TTC549 (cell line): ENCODE measurements around the gene PELI1.

Experiments
- FAIRE-seq: peaks from 2 replicates; lab custom pipeline; 2012; peaks lifted over from hg19 to GRCh38; lab: Jason Lieb, UNC

The PELI1 gene

DNA sequence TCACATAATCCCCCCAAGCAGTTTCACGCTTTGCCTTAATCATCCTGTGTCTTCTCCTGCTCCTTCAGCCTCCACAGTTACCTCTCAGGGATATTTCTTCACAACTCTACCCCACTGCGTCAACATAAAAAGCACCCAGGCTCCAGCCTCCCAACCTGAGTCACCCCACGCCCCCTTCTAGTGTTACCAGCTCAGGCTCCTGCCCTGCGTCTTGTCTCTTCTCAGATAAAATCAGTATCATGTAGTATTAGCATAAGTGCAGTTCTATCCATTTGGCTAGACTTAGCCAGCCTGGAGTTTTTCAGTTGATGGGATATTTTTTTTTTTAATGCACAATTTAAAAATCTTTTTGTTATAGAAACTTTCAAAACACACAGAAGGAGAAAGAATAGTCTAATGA lies 9.6 kb upstream of the PELI1 start:
- FAIRE-seq: no peak

DNA sequence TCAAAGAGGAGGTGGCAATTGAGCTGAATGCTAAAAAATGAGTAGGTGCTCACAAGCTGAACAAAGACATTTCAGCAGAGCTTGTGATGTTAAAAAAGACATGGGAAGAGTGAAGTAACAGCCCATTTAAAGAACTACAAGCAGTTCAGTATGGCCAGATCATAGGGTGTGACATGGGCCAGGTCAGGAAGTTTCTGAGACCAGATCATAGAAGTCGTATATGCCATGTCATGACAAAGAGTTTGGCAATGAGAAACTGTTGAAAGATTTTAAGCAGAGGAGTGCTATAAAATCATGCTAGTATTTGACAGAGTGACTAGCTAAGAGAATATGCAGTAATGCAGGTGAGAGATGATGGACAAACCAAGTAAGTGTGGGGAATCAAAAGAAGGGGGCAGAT lies 7.3 kb upstream of the PELI1 start:
- no peak for FAIRE-seq

DNA sequence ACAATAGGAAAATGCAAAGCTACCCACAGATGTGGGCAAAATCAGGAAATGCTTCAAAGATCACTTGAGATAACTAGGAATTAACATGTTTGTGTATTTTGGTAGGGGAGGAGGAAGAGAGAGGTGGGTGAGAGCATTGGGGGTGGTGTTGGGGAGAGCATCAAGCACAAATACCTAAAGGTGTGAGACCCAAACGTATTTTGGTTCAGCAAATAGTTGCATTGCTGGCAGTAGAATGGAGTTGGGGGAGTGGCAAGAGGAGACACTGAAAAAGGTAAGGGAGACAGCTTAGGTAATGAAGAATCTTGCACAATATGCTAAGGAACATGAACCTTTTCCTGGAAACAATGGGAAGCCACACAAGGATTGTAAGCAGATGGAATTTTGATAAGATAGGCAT lies 1.5 kb upstream of the PELI1 start:
- no peak for FAIRE-seq

DNA sequence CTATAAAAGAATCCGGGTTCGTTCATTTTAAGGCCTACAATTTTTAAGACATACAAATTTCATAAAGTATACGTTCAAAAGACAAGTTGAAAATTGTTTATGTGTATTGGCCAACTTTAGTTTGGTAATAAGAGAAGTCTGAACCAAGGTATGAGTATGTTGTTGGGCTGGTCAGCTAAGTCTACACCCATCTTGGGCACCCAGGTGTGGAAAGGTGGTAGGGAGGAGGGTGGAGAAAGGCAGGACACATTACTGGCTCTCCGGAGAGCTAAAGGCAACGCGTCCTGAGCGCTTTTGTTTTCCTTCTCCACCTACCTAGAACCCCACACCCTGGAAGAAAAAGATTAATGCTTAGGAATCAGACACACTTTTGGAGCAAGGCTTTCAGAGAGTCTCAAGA lies 899 bp upstream of the PELI1 start:
- no peak for FAIRE-seq

DNA sequence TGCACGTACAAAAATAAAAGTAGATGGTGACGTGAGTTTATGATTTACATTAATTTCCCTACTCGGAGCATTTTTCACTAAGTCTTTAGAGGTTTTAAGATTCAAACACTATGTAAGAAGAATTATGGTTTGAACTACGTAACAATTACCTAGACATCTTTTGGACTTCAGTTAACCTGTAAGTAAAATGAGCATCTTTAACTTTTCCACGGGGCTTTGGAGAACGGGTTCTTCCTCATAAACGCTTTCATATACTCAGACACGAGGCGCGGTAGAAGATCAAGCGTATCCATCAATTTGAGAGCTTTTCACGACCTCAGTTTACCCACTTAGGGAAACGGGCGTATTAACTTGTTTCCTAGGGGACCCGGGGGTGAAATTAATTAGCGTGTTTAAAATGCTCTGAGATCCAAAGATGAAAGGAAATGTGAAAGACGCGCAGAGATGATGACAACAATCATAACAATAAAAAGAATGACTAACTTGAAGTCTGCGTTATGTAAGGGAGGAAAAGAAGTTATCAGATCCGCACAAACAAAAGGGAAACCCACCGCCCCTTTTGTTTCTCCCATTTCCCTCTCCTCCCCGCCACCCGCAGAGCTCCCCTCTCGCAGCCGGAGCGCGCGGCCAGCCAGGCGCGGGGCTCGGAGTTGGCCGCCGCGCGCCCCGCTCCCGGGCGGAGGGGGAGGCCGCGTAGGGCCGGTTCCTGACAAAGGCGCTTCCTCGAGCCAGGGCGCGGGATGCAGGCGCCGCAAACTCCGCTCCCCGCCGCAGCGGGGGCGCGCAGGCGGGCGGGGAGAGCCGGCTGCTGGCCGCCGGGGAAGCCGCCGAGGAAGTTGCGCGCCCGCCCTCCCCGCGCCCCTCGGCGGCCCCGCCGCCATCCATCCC lies 807 bp downstream of the PELI1 start:
- FAIRE-seq: no peak

DNA sequence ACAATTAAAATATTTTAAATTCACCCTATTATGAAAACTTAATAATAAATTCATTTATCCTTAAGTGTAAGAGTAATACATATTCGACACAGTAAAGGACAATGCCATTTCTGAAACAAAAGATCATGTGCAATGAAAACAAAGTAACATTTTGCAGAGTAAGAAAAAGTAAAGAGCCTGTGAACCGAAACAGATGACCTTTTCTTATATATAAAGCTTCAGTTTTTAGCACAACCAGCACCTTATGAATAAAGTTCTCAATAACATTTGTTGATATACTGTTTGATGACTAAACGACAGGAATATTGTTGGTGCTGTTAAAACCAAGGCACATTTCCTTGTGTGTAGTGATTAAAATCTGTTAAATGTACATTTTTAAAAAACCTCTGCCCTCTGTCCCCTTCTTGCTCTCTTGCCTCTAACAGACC lies 1.5 kb downstream of the PELI1 start:
- FAIRE-seq: peak; percentile 15

DNA sequence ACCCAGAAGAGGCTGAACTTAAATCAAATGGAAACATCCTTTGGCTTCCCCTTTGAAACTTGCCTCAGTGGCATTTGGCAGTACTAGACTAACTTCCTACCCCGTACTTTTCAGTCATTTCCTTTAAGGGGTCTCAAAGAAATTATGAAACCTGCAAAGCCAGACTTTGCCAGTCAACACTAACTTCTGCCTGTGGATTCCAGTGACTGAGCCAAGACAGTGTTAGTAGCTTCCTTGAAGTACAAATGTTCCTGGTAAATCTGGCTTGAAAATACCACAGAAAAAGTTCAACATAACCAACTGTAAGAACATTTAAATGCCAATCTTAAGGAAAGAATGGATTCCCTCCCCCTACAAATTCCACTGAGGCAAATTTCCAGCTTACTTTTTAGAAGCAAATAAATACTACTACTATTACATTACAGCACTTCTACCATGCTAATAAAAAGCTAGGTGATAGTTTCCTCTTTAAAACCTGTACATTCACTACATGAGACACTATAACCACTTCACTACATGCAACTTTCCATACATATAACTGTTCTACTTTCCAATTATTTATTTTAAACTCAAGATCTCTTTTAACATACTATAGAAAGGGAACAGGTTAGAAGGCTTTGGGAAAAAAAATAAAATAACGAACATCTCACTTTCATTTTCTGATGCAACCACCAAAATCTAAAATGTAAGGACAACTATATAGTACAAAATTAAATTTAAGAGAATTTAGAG lies 2.4 kb downstream of the PELI1 start:
- FAIRE-seq: no peak

DNA sequence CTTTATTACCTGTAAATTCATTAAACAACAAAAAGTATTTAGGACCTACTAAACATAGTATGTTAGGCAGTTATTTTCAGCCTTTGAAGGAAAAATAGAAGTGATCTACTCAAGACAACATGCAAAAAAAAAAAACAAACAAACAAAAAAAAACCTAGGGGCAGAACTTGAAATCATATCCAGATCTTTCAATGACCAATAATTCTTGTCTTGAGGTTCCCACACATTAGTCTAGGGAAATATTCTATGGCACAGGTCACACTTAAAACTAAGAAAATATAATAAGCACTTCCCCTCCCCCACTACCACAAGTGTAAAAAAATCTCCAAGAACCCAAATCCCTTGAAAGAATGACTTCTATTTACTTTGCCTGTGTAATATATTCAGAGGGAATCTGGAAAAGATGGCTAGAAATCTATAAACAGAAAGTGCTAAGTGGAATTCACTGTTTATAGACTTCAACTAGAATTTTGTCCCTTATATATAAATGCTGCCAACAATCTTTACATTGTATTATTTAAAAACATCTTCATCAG lies 3.5 kb downstream of the PELI1 start:
- FAIRE-seq: no peak

DNA sequence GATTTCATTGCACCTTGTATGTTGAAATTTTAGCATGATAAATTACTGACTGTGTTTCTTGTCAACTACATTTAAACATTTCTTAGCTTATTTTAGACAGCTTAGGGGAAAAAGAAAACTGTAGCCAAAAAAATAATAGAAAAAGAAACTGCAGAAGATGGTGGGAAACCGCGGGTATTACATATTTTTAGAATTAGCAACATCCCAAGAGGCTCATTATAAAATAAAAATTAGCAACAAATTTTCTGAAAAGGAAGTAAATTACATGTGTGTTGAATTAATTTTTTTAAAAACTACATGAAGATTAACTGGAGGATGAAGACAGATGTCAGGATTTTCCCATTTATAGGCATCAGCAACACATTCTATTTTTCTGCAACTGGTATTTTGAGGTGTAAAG lies 4.3 kb downstream of the PELI1 start:
- no peak for FAIRE-seq

DNA sequence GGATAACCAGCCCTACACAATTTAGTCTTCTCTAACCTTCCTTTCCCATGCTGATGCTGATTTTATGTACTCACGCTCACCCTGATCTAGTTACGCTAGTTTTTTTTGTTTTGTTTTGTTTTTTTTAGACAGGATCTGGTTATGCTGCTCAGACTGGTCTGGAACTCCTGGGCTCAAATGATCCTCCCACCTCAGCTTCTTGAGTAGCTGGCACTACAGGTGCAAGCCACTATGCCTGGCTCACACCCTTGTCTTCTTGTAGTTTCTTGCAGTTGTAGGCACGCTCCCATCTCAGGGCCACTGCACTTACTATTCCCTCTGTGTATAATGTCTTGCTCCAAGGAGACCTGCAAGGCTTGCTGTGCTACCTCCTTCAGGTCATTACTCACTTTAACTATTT lies 6.2 kb downstream of the PELI1 start:
- FAIRE-seq: no peak

DNA sequence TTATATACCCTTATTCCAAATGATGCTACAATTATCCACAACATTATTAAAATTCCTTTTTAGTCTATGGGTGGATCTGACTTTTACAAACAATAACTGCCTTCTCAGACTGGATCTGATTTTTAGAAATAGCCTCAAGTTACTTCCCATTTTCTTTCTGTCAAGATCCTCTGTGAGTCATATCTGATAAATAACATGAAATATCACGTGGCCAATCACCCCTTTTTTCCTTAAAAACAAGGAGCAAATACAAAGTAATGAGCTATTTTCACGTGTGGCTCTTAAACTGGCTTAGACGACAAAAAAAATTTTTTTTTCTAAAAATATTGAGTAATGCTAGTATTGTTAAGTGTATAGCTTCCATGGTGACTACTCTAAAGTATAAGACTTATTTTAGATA lies 6.7 kb downstream of the PELI1 start:
- FAIRE-seq: no peak

DNA sequence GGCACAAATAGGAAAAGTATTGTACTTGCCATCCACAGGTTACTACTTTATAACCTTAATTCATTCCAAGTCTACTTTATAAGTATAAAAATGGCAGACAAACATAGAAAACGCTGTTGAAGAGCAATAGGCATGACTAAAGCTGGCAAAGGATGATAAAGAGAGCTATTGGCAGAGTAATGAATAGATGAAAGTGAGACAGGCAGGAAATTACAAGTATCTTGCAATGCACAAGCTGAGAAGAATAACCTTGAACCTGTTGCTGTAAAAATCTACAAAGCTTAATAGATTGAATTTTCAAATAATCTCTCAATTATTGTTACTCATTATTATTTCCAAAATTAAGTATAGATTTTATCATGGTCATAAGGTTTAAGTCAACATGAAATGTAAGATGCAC lies 8.8 kb downstream of the PELI1 start:
- FAIRE-seq: no peak

DNA sequence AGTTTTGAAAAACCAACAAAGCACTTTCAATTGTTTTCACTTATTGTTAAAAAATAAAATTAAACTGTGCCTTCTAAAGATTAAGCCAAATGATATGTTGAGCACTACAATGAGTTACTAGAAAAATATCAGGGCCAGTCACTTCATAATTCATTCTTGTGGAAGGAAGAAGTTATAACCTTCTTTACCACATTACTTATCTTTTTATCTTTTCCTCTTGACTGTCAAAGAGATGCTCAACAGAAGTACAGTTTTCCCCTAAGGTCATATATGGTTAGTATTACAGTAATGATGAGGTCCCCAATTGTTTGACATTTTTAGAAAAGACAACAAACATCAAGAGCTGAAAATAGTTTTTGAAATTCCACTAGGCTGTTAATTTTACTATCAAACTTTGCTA lies 9.4 kb downstream of the PELI1 start:
- FAIRE-seq: no peak

DNA sequence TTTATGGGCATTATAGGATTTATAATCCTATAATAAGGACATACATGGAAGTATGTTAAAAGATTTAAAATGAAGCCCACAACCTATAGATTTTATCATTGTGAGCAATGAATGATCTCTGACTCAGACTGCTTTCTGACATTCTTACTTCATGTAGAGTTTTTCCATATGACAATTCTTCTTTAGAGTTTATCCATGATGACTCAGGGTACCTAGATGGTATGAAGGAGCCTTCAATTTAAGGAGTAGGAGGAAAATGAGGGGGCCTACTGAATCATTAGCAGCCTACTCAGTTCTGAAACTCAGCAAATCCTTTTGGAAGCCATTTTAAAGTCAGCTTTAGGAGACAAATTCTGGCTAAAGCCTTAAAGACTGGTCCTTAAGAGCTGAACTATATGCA lies 10.4 kb downstream of the PELI1 start:
- FAIRE-seq: no peak

DNA sequence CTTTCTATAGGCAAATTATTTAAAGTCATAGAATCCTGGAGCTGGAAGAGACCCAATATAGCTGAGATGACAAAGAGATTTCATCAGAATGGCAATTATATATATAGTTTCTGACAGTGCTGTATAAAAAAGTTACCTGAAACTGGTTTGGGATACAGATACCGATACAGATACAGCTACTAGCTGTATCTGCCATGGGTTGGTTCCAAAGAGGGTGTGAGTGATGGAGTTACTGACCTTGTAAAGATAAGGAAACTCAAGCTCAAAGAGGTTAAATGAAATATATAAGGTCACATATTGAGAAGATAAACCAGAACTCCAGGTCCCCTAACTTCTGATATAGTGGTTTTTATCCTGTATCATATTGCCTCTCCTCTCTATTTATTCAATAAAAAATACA lies 10.9 kb downstream of the PELI1 start:
- FAIRE-seq: no peak

DNA sequence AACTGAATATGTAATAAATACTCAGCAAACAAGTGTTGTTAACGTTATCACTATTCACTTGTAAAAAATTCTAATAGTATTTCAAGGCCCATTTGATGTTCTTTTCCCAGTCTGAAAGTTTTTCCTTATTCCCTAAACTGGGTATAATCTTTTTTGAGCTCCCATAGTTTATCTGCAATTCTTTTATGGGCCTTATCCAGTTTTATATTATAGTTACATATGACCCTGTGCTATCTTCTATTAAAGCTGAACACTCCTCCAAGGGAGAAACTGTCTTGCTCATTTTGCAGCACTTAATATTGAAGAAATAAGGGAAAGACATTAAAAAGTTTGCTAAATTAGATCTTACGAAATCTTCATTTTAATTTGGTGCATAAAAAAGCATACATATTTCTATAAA lies 13.9 kb downstream of the PELI1 start:
- no peak for FAIRE-seq

DNA sequence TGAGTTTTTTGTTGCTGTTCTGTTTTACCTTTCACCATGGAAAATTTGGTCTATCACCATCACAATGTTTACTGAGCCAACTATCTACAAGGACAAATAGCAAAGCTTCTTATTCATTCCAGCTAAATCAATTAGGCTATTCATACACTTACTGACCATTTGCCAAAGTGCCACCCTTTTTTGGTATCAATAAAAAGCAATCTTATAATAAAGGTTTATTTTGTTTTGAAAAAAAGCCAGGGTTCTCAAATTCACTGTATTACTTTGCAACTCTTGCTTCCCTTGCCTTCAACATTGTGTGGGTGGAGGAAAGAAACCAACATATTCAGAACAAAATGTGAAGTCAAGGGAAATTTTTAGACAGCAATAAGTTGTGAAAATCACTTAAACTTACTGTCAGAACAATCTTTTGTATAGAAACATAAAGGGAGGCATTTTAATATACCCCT lies 15.3 kb downstream of the PELI1 start:
- FAIRE-seq: no peak

DNA sequence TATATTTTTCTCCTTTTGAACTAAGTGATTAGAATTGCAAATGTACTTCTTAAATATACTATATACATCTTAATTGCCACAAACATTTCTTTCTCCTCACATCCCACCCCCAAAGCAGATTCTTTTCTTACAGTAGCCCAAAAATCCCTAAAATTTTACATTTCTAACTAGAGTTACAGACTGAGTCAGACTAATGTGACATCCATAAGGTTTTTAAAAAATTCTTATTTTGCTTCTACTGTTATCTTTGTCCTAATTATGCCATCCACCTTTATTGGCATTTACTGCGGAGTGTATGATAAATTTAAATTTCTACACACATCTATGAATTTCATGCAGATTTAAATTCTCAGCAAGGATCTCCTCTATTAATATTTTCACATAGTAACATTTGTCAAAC lies 15.8 kb downstream of the PELI1 start:
- FAIRE-seq: no peak

DNA sequence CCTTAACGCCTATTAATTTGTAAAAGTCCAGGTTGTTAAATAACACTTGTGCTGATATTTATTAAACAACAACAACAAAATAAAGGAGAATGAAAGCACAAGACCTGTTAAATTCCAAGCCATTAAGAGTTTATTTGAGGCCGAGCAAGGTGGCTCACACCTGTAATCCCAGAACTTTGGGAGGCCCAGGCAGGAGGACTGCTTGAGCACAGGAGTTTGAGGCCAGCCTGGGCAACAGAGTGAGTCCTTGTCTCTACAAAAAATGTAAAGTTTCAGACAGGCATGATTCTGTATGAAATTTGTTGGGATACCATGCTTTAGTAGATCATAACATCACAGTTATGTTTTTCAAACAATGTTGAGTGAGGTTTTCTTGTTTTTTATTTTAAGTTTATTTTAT lies 17.1 kb downstream of the PELI1 start:
- no peak for FAIRE-seq

DNA sequence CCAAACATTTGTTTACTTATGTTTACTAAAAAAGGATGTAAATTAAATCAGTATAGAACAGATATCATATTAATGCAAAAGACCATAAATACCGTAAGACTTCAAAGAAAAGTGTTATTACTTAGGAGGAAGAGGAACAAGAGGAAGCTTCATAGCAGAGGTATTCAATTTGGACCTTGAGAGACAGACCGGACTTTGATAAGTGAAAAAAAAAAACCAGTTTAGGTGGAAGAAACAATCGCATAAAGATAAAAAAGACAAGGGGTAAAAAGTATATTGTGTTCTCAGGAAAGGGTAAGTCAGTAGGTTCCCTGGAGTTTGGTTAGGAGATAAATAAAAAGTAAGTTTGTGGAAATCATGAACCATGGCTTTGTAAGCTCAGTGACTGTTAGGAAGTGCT lies 17.6 kb downstream of the PELI1 start:
- FAIRE-seq: no peak

DNA sequence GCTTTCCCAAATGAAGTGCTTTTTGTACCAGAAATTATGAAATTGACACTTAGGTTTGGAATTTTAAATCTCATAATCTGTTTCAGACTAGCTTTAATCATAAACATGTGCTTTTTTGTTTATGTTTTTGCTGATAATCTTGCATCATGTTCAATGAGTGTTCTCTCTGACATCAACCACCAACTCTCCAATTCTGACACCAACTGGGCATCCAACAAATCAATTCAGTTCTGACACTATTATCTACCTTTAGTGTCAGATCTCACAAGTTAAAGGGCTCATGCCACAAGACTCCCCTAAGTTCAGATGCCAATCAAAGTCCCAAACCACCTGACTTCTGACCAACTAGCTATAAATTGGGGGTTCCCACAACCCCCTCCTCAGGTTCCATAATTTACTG lies 19.6 kb downstream of the PELI1 start:
- no peak for FAIRE-seq

DNA sequence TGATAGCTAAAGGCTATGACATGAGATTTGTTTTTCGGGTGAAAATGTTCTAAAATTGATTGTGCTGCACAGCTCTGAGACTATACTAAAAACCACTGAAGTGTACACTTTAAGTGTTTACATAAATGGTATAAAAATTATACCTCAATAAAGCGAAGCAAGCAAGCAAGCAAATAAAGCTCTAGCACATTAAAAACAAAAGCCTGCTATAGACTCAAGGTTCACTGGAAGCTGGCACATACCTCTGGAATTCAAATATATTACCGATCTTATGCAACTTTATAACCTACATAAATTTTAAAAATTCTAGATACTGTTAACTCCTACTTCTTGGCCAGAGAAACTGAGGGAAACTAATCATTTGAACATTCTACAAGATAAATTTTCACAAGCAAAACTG lies 20.1 kb downstream of the PELI1 start:
- FAIRE-seq: no peak

DNA sequence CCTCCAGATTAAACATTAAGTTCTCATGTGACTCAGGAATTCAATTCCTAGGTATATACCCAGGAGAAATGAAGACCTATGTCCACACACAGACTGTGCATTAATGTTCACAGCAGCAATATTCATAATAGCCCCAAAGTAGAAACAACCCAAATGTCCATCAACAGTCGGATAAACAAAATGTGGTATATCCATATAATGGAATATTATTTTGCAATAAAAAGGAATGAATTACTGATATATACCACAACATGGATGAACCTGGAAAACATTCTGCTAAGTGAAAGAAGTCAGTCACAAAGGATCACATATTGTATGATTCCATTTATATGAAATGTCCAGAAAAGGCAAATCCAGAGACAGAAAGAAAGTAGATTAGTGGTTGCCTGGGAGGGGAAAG lies 20.5 kb downstream of the PELI1 start:
- FAIRE-seq: no peak

DNA sequence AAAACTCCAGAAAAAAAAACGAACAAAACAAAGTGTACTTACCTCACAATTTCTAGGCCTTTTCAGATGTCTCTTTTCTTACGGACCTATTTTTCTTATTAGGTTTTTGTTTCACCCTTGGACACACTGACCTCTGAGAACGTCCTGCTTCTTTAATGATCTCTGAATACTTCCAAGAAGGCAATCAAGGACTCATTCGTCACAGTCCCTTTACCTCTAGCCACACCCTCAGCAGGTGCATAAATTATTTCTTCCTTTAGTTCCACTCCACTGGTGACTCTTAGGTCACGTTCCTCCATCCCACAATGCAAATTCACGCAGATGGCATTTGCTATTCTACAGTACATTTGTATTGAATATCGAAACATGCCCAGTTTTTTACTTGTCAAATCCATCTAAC lies 21.9 kb downstream of the PELI1 start:
- FAIRE-seq: no peak
